ENCODE data around the gene MYH1. TPM values are rescaled to one million over a fixed set of nuclear protein-coding genes. Genes with fewer than 3 reads are reported as not detected.

Gene MYH1
- total and polyA plus RNA-seq, 2 donors (not counting 3 experiments of a cell fraction or from before 2014, with no cell fraction given), result not detected

DNA sequence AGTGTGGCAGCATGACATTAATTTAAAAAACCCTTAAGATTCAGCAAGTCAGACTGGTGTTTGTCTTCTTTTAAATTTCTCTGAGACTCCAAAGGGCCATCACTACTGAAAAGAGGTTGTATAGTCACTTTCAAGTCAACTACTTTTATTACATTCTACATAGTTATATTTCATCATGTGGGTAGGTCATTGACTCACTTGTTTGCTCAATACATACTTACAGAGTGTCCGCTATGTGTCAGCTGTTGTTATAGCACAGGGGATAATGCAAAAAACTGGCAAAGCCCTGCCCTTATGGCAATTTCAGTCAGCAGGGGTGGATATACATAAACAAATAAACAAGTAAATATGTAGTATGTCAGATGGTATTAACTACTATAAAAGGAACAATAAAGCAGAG lies 46.5 kb downstream of the MYH1 start:
- H3K36me3 ChIP-seq (ENCODE audit: control insufficient read depth in 2 of 2, extremely low read depth in 1 of 2, insufficient read depth in 2 of 2, low read length in 2 of 2), result no peaks in the 10 kb centered on the region
- no peaks in the 10 kb centered on the region for H3K79me2 ChIP-seq (ENCODE audit: control insufficient read depth, insufficient read depth, low read length)
- no peak overlapping the region for H3K27ac ChIP-seq (ENCODE audit: insufficient read depth, low read depth, low read length)
- ChIA-PET CTCF (no interaction called here), POLR2A (no interaction called here)
- no peaks in the 10 kb centered on the region for H3K27me3 ChIP-seq (ENCODE audit: control insufficient read depth in 2 of 2, insufficient read depth in 2 of 2, low read length in 2 of 2)
- dilution Hi-C loops (cut with MboI; ENCODE audit: extremely low pct_ligation_motif_present, low sequenced_read_pairs), result no loop called here
- no peaks in the 10 kb centered on the region for H4K20me1 ChIP-seq (replicated peaks; ENCODE audit: control insufficient read depth, extremely low read depth, insufficient read depth, low read length)
- no peak overlapping the region for H3K4me3 ChIP-seq (replicated peaks in 1 of 3; ENCODE audit: insufficient read depth in 1 of 3, low read depth in 1 of 3, low read length in 3 of 3)
- H3K9ac ChIP-seq (replicated peaks; ENCODE audit: extremely low read depth, insufficient read depth, low read length), result no peak overlapping the region
- TF ChIP-seq EZH2 (IDR thresholded peaks at IDR 0.05; ENCODE audit: borderline replicate concordance, low read depth, low read length, severe bottlenecking) (no peak), GATA2 (IDR thresholded peaks at IDR 0.05; ENCODE audit: insufficient read depth, insufficient read length, low read depth, low read length) (no peak), FOS (IDR thresholded peaks at IDR 0.05; ENCODE audit: borderline replicate concordance, insufficient read depth, low read length) (no peak), POLR2AphosphoS5 (IDR thresholded peaks at IDR 0.05; ENCODE audit: insufficient read depth, low read depth, low read length) (no peak), POLR2A (IDR thresholded peaks at IDR 0.05; ENCODE audit: low read depth, low read length) (no peak), JUN (IDR thresholded peaks at IDR 0.05; ENCODE audit: borderline replicate concordance, insufficient read depth, insufficient read length, low read depth) (no peak), MYC (IDR thresholded peaks at IDR 0.05; ENCODE audit: low read depth, low read length) (no peak)
- TF ChIP-seq, protein P1, sequence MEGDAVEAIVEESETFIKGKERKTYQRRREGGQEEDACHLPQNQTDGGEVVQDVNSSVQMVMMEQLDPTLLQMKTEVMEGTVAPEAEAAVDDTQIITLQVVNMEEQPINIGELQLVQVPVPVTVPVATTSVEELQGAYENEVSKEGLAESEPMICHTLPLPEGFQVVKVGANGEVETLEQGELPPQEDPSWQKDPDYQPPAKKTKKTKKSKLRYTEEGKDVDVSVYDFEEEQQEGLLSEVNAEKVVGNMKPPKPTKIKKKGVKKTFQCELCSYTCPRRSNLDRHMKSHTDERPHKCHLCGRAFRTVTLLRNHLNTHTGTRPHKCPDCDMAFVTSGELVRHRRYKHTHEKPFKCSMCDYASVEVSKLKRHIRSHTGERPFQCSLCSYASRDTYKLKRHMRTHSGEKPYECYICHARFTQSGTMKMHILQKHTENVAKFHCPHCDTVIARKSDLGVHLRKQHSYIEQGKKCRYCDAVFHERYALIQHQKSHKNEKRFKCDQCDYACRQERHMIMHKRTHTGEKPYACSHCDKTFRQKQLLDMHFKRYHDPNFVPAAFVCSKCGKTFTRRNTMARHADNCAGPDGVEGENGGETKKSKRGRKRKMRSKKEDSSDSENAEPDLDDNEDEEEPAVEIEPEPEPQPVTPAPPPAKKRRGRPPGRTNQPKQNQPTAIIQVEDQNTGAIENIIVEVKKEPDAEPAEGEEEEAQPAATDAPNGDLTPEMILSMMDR (IDR thresholded peaks at IDR 0.05; ENCODE audit: extremely low read depth in 1 of 2, insufficient read depth in 1 of 2, low read depth in 1 of 2, low read length in 2 of 2), result no peak
- TF ChIP-seq, protein P2, sequence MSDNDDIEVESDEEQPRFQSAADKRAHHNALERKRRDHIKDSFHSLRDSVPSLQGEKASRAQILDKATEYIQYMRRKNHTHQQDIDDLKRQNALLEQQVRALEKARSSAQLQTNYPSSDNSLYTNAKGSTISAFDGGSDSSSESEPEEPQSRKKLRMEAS (IDR thresholded peaks at IDR 0.05; ENCODE audit: insufficient read depth, insufficient read length), result no peak
- H3K9me1 ChIP-seq (replicated peaks; ENCODE audit: control insufficient read depth, extremely low read depth, insufficient read depth, low read length), result no peaks in the 10 kb centered on the region
- no peaks in the 10 kb centered on the region for H3K9me3 ChIP-seq (replicated peaks; ENCODE audit: control insufficient read depth, insufficient read depth, low read length)
- no peak overlapping the region for H3K4me2 ChIP-seq (ENCODE audit: insufficient read depth, low read length)
- H3K4me1 ChIP-seq (ENCODE audit: control insufficient read depth, extremely low read depth, insufficient read depth, low read length), result no peaks in the 10 kb centered on the region
- FAIRE-seq (no peak), DNase-seq (ENCODE audit: low read depth, low spot score) (no peak)
- no peak overlapping the region for H2AFZ ChIP-seq (ENCODE audit: low read depth, low read length)
- intact Hi-C loops (cut with micrococcal nuclease), result no loop called here
- no TSS peak for BruUV-seq (replicated peaks)
